LNCAP (cell line): Measurements from ENCODE around the gene FBF1.

ENCODE experiments used
- TF ChIP-seq, protein P1 (sequence below): fragments of 450-650 bp; IDR thresholded peaks from 2 replicates; pipeline ENCODE4 v1.5.1; 2017; ENCODE audit warnings: mild to moderate bottlenecking

The FBF1 gene

DNA sequence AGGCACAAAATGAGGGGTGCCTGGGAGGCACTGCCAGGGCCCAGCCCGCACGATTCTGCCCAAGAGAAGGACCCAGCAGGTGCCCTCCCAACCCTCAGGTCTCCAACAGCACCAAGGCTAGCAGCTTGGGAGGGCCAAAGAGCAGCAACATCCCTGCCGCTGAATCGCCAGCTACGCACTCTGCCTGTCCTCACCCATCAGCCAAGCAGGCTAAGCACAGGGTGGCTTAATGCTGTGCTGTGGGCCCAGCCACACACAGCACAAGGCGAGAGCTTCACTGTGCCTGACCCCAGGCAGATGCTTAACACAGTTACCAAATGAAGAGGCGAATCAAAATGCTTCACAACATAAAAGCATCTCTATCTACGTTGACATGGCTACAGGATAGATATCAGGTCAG, 25.6 kb downstream of the FBF1 start:
- TF ChIP-seq, protein P1, sequence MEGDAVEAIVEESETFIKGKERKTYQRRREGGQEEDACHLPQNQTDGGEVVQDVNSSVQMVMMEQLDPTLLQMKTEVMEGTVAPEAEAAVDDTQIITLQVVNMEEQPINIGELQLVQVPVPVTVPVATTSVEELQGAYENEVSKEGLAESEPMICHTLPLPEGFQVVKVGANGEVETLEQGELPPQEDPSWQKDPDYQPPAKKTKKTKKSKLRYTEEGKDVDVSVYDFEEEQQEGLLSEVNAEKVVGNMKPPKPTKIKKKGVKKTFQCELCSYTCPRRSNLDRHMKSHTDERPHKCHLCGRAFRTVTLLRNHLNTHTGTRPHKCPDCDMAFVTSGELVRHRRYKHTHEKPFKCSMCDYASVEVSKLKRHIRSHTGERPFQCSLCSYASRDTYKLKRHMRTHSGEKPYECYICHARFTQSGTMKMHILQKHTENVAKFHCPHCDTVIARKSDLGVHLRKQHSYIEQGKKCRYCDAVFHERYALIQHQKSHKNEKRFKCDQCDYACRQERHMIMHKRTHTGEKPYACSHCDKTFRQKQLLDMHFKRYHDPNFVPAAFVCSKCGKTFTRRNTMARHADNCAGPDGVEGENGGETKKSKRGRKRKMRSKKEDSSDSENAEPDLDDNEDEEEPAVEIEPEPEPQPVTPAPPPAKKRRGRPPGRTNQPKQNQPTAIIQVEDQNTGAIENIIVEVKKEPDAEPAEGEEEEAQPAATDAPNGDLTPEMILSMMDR = no peak

DNA sequence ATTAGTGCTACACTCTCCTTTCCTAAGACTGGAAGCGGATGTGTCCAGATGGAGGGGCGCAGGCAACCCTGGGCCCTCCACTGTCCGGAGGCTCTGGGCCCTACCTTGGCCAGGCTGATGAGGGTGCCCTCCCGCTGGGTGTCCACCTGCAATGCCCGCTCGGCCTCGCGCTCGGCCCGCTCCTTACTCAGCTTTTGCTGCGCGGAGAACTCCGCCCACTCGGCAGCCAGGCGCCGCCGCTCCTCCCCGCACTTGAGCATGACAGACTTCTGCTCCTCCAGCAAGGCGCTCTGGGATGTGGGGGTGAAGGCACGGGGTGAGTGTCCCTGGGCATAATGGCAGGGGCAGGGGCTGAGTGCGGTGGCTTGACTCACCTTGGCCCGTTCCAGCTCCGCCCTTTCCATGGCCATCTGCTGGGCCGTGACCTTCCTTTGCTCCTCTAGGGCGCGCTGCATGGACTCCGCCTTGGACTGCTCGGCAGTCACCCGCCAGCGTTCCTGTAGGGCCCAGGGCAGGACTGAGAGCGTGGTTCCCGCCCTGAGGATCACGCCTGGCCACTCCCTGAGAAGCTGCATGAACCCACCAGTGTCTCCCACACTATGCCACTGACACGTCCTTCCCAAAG, 26.1 kb downstream of the FBF1 start:
- TF ChIP-seq, protein P1 = no peak

- TF ChIP-seq, protein P1 = no peak
Observed at GRCh38 chr17:75913537-75914210, 27.2 kb downstream of the FBF1 start.

- TF ChIP-seq, protein P1 = no peak
Observed at GRCh38 chr17:75910699-75911098, 30.1 kb downstream of the FBF1 start.

DNA sequence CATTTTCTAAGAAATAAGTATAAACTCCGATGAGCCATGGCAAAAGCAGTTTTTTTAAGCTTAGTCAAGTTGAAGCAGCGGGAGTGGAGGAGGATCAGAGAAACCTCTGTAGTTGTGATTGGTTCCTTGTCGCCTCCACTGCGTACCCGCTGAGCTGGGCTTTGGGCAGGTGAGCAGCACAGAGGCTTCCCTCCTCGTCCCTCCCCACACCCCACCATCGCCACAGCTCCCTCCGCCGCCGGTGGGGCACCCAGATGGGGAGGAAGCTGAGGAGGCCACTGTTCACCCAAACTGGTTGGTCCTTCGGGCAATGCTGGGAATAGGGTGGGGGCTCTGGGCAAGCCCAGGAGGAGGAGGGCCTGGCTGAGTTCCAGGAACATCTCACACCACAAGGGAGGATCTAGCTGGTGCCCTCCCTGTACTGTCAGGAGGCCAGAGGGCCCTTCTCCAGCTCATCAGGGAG, 31.0 kb downstream of the FBF1 start:
- TF ChIP-seq, protein P1 = no peak

DNA sequence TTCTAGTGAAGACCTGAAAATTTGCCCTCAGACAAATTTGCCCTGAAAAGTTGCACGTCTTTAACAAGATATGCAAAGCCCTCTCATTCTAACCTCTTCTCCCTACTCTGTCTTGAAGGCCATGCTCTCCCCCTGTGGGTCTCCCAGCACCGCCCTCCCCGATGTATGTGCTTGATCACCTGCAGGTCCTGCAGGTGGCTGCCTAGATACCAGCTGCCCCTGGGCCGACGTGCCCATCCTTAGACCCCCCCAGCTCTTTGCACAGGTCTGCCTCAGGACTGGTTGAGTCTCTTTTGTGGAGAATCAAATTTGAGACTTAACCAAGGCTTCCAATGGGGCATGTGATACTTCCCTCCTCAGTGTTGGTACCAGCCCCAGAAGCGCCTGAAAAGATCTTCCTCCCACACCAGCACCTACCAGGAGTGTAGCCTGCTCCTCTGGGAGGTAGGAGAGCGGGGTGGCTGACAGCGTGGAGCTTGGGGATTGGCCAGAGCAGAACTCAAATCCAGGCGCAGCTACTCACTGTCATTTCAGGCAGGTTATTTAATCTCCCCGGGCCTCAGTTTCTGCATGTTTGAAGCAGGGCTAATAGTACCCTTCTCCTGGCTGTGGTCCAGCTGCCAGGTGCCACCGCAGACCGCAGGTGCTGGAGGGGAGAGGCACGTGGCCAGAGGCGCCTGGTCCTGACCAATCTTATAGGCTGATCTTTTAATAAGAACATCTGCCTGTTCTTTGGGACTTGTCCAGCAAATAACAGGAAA, 31.6 kb downstream of the FBF1 start:
- TF ChIP-seq, protein P1 = no peak

GRCh38 chr17:75908201-75908600, 32.6 kb downstream of the FBF1 start:
- TF ChIP-seq, protein P1 = no peak
